Activated naive CD4-positive, alpha-beta T cell treated with anti-CD3 and anti-CD28 coated beads, Interleukin-2, amount 50 U/mL, for 72 hours (primary cell): ENCODE data around the gene NFYA. TPM values are rescaled to one million over a fixed set of nuclear protein-coding genes. Genes with fewer than 3 reads are reported as not detected.
"Not testable (repeated sequence)": the region's sequence is repeated elsewhere in the genome, so short reads cannot be mapped to it uniquely, and the experiment has no call there.

ENCODE experiments used
- ATAC-seq, 2 donors: fragments of 150-1000 bp; cut with Tn5 transposase; 2 replicates each; pipeline ENCODE4 v1.10.0; 2021; ENCODE audit warnings: mild to moderate bottlenecking in 2 of 2, moderate library complexity in 2 of 2
- DNase-seq, 2 donors: peaks; one replicate each; pipeline ENCODE4 v3.0.0; 2021 to 2022; ENCODE audit warnings: low spot score in 2 of 2
- H3K27ac Mint-ChIP-seq, 2 donors: one replicate each; pipeline ENCODE4 v1.8.0; 2022; ENCODE audit warnings: mild to moderate bottlenecking in 2 of 2, mixed read lengths in 2 of 2
- H3K36me3 Mint-ChIP-seq, 2 donors: one replicate each; pipeline ENCODE4 v1.8.0; 2022; ENCODE audit warnings: mixed read lengths in 2 of 2
- H3K9me3 Mint-ChIP-seq, 2 donors: one replicate each; pipeline ENCODE4 v1.8.0; 2022; ENCODE audit warnings: mixed read lengths in 2 of 2
- total RNA-seq, 2 donors: library from RNA; stranded (reverse); gene quantifications; one replicate each; pipeline ENCODE4 v1.2.3, GENCODE V29; 2022

NFYA gene
- total RNA-seq, 2 donors from 2014 or later: 27.3 to 31.7 TPM

GRCh38 chr6:41078101-41078500, 5.3 kb downstream of the NFYA start:
- Mint-ChIP-seq H3K36me3 (peaks cover 36 to 47% of the 10 kb centered on the region in 2 donors), H3K27ac (no peak overlapping the region)
- ATAC-seq: no peak

GRCh38 chr6:41079080-41079479, 6.3 kb downstream of the NFYA start:
- Mint-ChIP-seq H3K9me3 (no peaks in the 10 kb centered on the region), H3K27ac (peak overlapping the region in 1 of 2 donors; percentile 79), H3K36me3 (peaks cover 38 to 41% of the 10 kb centered on the region in 2 donors)
- DNase-seq (no peak), ATAC-seq (no peak)

More at GRCh38 chr6:41078101-41078500, 5.3 kb downstream of the NFYA start:
- DNase-seq: no peak
- no peaks in the 10 kb centered on the region for H3K9me3 Mint-ChIP-seq

GRCh38 chr6:41080621-41081020, 7.8 kb downstream of the NFYA start:
- peak overlapping the region; percentile 79 to 87 for H3K27ac Mint-ChIP-seq
- DNase-seq: no peak
- ATAC-seq: peak; percentile 34 to 54
- no peaks in the 10 kb centered on the region for H3K9me3 Mint-ChIP-seq
- peaks cover 30 to 32% of the 10 kb centered on the region in 2 donors for H3K36me3 Mint-ChIP-seq

GRCh38 chr6:41083072-41083471, 10.3 kb downstream of the NFYA start:
- Mint-ChIP-seq H3K36me3 (peaks cover 30 to 49% of the 10 kb centered on the region in 2 donors), H3K27ac (no peak overlapping the region), H3K9me3 (no peaks in the 10 kb centered on the region)
- ATAC-seq (no peak), DNase-seq (no peak)

GRCh38 chr6:41085182-41085581, 12.4 kb downstream of the NFYA start:
- H3K27ac Mint-ChIP-seq: no peak overlapping the region
- ATAC-seq: no peak
- no peak for DNase-seq
- no peaks in the 10 kb centered on the region for H3K9me3 Mint-ChIP-seq
- peaks cover 15 to 36% of the 10 kb centered on the region in 2 donors for H3K36me3 Mint-ChIP-seq

- Mint-ChIP-seq H3K36me3 (peaks cover 15 to 23% of the 10 kb centered on the region in 2 donors), H3K27ac (no peak overlapping the region), H3K9me3 (no peaks in the 10 kb centered on the region)
- no peak for ATAC-seq
- no peak for DNase-seq
Observed at GRCh38 chr6:41088451-41088850, 15.7 kb downstream of the NFYA start.

GRCh38 chr6:41090841-41091761, 18.3 kb downstream of the NFYA start:
- peaks cover 17 to 32% of the 10 kb centered on the region in 2 donors for H3K36me3 Mint-ChIP-seq
- no peaks in the 10 kb centered on the region for H3K9me3 Mint-ChIP-seq
- peak overlapping the region in 1 of 2 donors; percentile 11 for H3K27ac Mint-ChIP-seq
- DNase-seq: no peak
- ATAC-seq: no peak

- no peak for ATAC-seq
- DNase-seq: no peak
- no peaks in the 10 kb centered on the region for H3K9me3 Mint-ChIP-seq
- H3K27ac Mint-ChIP-seq: peak overlapping the region in 1 of 2 donors; percentile 18
- peaks cover 24 to 35% of the 10 kb centered on the region in 2 donors for H3K36me3 Mint-ChIP-seq
Observed at GRCh38 chr6:41092421-41093140, 19.8 kb downstream of the NFYA start.

- ATAC-seq (no peak), DNase-seq (no peak)
- Mint-ChIP-seq H3K27ac (no peak overlapping the region), H3K36me3 (peaks cover 32 to 41% of the 10 kb centered on the region in 2 donors), H3K9me3 (no peaks in the 10 kb centered on the region)
Observed at GRCh38 chr6:41093729-41094128, 21.0 kb downstream of the NFYA start.

- ATAC-seq (no peak), DNase-seq (no peak)
- Mint-ChIP-seq H3K9me3 (no peaks in the 10 kb centered on the region), H3K27ac (no peak overlapping the region), H3K36me3 (peaks cover 37 to 43% of the 10 kb centered on the region in 2 donors)
Observed at GRCh38 chr6:41097467-41098090, 24.8 kb downstream of the NFYA start.

- ATAC-seq (no peak), DNase-seq (no peak)
- Mint-ChIP-seq H3K9me3 (no peaks in the 10 kb centered on the region), H3K27ac (no peak overlapping the region), H3K36me3 (peaks cover 37 to 43% of the 10 kb centered on the region in 2 donors)
Observed at GRCh38 chr6:41098366-41098765, 25.6 kb downstream of the NFYA start.

GRCh38 chr6:41100871-41101287, 28.1 kb downstream of the NFYA start:
- DNase-seq: no peak
- H3K36me3 Mint-ChIP-seq: peaks cover 30 to 32% of the 10 kb centered on the region in 2 donors
- H3K9me3 Mint-ChIP-seq: no peaks in the 10 kb centered on the region
- H3K27ac Mint-ChIP-seq: no peak overlapping the region
- ATAC-seq: no peak

- Mint-ChIP-seq H3K36me3 (peaks cover 6 to 12% of the 10 kb centered on the region in 2 donors), H3K27ac (no peak overlapping the region), H3K9me3 (no peaks in the 10 kb centered on the region)
- DNase-seq (no peak), ATAC-seq (peak; percentile 72 to 97)
Observed at GRCh38 chr6:41103847-41104246, 31.1 kb downstream of the NFYA start.

- no peak overlapping the region for H3K27ac Mint-ChIP-seq
- no peaks in the 10 kb centered on the region for H3K9me3 Mint-ChIP-seq
- ATAC-seq (no peak), DNase-seq (no peak)
- H3K36me3 Mint-ChIP-seq: no peaks in the 10 kb centered on the region
Observed at GRCh38 chr6:41111017-41111416, 38.2 kb downstream of the NFYA start.

- H3K36me3 Mint-ChIP-seq, DNase-seq, H3K9me3 Mint-ChIP-seq, ATAC-seq, H3K27ac Mint-ChIP-seq: not testable (repeated sequence)
Observed at GRCh38 chr6:41115027-41115426, 42.3 kb downstream of the NFYA start.

GRCh38 chr6:41119508-41119907, 46.7 kb downstream of the NFYA start:
- no peak for DNase-seq
- Mint-ChIP-seq H3K36me3 (peaks cover 6 to 7% of the 10 kb centered on the region in 2 donors), H3K9me3 (no peaks in the 10 kb centered on the region), H3K27ac (no peak overlapping the region)
- no peak for ATAC-seq

- no peaks in the 10 kb centered on the region for H3K9me3 Mint-ChIP-seq
- H3K27ac Mint-ChIP-seq: no peak overlapping the region
- no peak for DNase-seq
- ATAC-seq: no peak
- peaks cover 6 to 7% of the 10 kb centered on the region in 2 donors for H3K36me3 Mint-ChIP-seq
Observed at GRCh38 chr6:41120058-41120457, 47.3 kb downstream of the NFYA start.
